B cell (primary cell): ENCODE results near the gene ADAM12.

Experiments
- EZH2 ChIP-seq: IDR thresholded peaks from 2 replicates; pipeline ENCODE4 v1.6.1; 2012; ENCODE audit warnings: borderline replicate concordance, low read depth, mild to moderate bottlenecking, moderate library complexity, low read length; ENCODE audit not compliant: insufficient read depth, poor library complexity, severe bottlenecking
- TF ChIP-seq, protein P1 (sequence below): fragments of 200-600 bp; IDR thresholded peaks from one replicate; pipeline ENCODE4 v1.8.0; 2022; ENCODE audit warnings: antibody characterized with exemption, mild to moderate bottlenecking

GRCh38 chr10:126101325-126101724 is 287.0 kb downstream of the ADAM12 start:
- no peak for TF ChIP-seq EZH2
- TF ChIP-seq, protein P1, sequence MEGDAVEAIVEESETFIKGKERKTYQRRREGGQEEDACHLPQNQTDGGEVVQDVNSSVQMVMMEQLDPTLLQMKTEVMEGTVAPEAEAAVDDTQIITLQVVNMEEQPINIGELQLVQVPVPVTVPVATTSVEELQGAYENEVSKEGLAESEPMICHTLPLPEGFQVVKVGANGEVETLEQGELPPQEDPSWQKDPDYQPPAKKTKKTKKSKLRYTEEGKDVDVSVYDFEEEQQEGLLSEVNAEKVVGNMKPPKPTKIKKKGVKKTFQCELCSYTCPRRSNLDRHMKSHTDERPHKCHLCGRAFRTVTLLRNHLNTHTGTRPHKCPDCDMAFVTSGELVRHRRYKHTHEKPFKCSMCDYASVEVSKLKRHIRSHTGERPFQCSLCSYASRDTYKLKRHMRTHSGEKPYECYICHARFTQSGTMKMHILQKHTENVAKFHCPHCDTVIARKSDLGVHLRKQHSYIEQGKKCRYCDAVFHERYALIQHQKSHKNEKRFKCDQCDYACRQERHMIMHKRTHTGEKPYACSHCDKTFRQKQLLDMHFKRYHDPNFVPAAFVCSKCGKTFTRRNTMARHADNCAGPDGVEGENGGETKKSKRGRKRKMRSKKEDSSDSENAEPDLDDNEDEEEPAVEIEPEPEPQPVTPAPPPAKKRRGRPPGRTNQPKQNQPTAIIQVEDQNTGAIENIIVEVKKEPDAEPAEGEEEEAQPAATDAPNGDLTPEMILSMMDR = no peak
